CD4-positive, alpha-beta memory T cell (primary cell): ENCODE data around the gene CAMTA1. TPM values are rescaled to one million over a fixed set of nuclear protein-coding genes. Genes with fewer than 3 reads are reported as not detected.

Source experiments
- CTCF ChIA-PET: fragments of 350-600 bp; sonication (Branson Sonifier 250); formaldehyde crosslinking; loops from one replicate; lab custom pipeline; 2021; ENCODE audit warnings: inconsistent platforms; ENCODE audit not compliant: partially characterized antibody; lab: Charles Lee
- POLR2A ChIA-PET: fragments of 350-600 bp; sonication (Branson Sonifier 250); formaldehyde crosslinking; loops from one replicate; lab custom pipeline; 2021; ENCODE audit not compliant: partially characterized antibody; lab: Charles Lee
- DNase-seq, 5 donors: peaks; one replicate each; pipeline versions ENCODE4 v3.0.0 to v3.0.0-alpha.2; 2020 to 2022; ENCODE audit warnings: mixed read lengths in 1 of 5
- H3K27ac ChIP-seq: one replicate; pipeline ENCODE4 v1.7.0; 2013; ENCODE audit warnings: low read depth, low read length
- H3K27me3 ChIP-seq: 2 replicates; pipeline ENCODE4 v1.7.0; 2013; ENCODE audit warnings: mild to moderate bottlenecking, low read length, moderate library complexity; ENCODE audit not compliant: insufficient read depth
- H3K36me3 ChIP-seq: 2 replicates; pipeline ENCODE4 v1.7.0; 2013; ENCODE audit warnings: mild to moderate bottlenecking, low read length, moderate library complexity; ENCODE audit not compliant: insufficient read depth
- H3K4me1 ChIP-seq: 2 replicates; pipeline ENCODE4 v1.7.0; 2013; ENCODE audit warnings: mild to moderate bottlenecking, low read length, moderate library complexity; ENCODE audit not compliant: insufficient read depth
- H3K4me3 ChIP-seq, 2 donors: one replicate each; pipeline ENCODE4 v1.7.0; 2013; ENCODE audit warnings: low read length in 2 of 2, mild to moderate bottlenecking in 1 of 2
- H3K9me3 ChIP-seq, 2 donors: one replicate each; pipeline ENCODE4 v1.7.0; 2013; ENCODE audit warnings: low read length in 2 of 2, control low read depth in 1 of 2; ENCODE audit not compliant: control insufficient read depth in 1 of 2
- H3K27ac Mint-ChIP-seq, 7 donors: one replicate each; pipeline ENCODE4 v1.8.0; 2020 to 2021; ENCODE audit warnings: mixed read lengths in 7 of 7, mild to moderate bottlenecking in 6 of 7, inconsistent platforms in 3 of 7, moderate library complexity in 3 of 7
- H3K27me3 Mint-ChIP-seq, 2 donors: one replicate each; pipeline ENCODE4 v1.8.0; 2020 to 2021; ENCODE audit warnings: mixed read lengths in 2 of 2
- H3K36me3 Mint-ChIP-seq, 2 donors: one replicate each; pipeline ENCODE4 v1.8.0; 2020 to 2021; ENCODE audit warnings: mixed read lengths in 2 of 2, inconsistent platforms in 1 of 2, mild to moderate bottlenecking in 1 of 2
- H3K4me1 Mint-ChIP-seq, 4 donors: one replicate each; pipeline ENCODE4 v1.8.0; 2020 to 2021; ENCODE audit warnings: mixed read lengths in 4 of 4, mild to moderate bottlenecking in 1 of 4
- H3K4me3 Mint-ChIP-seq, 8 donors: one replicate each; pipeline ENCODE4 v1.8.0; 2020 to 2021; ENCODE audit warnings: mixed read lengths in 8 of 8, mild to moderate bottlenecking in 7 of 8, moderate library complexity in 6 of 8, inconsistent platforms in 3 of 8
- H3K9me3 Mint-ChIP-seq, 8 donors: one replicate each; pipeline ENCODE4 v1.8.0; 2020 to 2021; ENCODE audit warnings: mixed read lengths in 8 of 8, mild to moderate bottlenecking in 5 of 8, inconsistent platforms in 3 of 8, moderate library complexity in 1 of 8
- intact Hi-C: fragments of 100-400 bp; cut with micrococcal nuclease; formaldehyde crosslinking; loops from one replicate; pipeline ENCODE4 v1.15.1; 2023
- polyA plus RNA-seq, 2 donors: library from polyadenylated mRNA; unstranded; fragments of 300-500 nt; fragmentation: Illumina TruSeq; gene quantifications; one replicate each; pipeline ENCODE4 v1.2.3, GENCODE V29; 2021
- total RNA-seq, 2 experiments: library from RNA; stranded (reverse); gene quantifications; one replicate each; pipeline ENCODE4 v1.2.3, GENCODE V29; 2021

The CAMTA1 gene
- total and polyA plus RNA-seq, 4 experiments from 2014 or later: 39.1 to 118 (median 59.9) TPM

DNA sequence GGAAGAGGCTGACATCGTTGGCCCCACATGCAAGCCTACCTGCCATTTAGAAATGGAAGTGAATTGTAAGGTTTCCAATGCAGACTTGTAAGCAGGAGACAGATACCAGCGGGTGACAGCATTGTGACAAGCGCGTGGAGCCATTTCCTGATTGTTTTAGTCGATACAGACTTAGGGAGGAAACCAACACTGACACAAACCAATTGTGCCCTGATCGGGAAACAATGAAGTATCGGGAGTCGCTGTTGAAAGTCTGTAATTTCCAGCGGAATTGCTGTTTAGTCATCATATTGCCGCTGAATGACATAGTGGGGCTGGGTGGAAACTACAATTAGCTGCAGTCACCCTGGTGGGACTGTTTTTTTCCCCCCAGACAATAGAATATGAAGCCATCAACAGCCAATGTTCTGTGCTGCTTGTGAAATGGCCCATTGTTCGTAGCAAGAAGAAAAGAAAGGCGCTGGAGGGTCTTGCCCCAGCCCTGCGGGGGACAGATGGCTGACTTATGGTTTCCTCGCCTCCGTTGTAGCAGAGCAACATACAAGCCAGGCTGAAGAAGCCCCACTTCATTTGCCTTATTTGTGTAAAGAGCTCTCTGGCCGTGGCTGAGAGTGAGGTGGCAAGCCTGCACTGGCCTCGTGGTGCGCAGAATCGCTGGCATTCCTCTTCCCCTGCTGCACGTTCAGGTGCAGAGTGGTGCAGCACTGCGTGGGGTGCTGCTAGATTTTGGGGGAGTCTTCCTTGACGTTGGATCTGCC lies 462.7 kb downstream of the CAMTA1 start:
- no peaks in the 10 kb centered on the region for H3K4me1 ChIP-seq
- peaks cover 0 to 8% (median 2%) of the 10 kb centered on the region in 8 donors for H3K9me3 Mint-ChIP-seq
- ChIA-PET POLR2A (no interaction called here), CTCF (no interaction called here)
- no peak overlapping the region for H3K27ac Mint-ChIP-seq
- no peaks in the 10 kb centered on the region for H3K36me3 ChIP-seq
- no peaks in the 10 kb centered on the region for H3K9me3 ChIP-seq
- H3K27me3 Mint-ChIP-seq: peaks cover 18 to 20% of the 10 kb centered on the region in 2 donors
- no peak for DNase-seq
- H3K36me3 Mint-ChIP-seq: no peaks in the 10 kb centered on the region
- no peak overlapping the region for H3K27ac ChIP-seq
- no peaks in the 10 kb centered on the region for H3K27me3 ChIP-seq
- H3K4me3 Mint-ChIP-seq: no peak overlapping the region
- intact Hi-C loops: no loop called here
- H3K4me3 ChIP-seq: no peak overlapping the region
- H3K4me1 Mint-ChIP-seq: no peaks in the 10 kb centered on the region

DNA sequence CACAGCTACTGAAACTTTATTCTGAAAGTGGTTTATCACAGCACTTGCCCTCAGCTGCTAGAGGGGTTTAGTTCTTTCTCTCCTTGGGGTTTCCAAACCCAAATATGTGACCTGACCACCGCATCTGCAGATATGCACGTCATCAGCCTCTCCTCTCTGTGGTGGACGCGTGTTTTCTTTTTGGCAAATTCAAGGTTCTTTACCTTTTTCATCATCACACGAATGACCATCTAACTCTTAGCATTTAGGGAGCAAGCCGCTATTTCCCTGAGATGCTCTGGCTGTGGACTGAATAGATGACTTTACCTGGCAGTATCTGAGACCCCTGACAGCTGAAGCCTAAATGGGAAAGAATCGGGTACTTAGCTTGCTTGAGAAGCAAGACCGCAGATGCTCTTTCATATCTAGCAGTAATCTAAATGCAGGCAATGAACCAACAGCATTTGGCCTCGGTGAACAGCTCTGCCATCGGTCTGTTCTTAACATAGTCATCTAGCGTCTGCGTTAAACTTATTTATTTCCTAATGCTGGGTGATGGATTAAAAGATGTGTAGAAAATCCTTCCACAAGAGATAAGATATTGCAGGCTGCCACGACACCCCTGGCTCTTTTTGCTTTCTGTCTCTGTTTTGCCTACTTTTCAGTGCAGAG lies 463.4 kb downstream of the CAMTA1 start:
- Histone ChIP-seq H3K9me3 (no peaks in the 10 kb centered on the region), H3K27ac (no peak overlapping the region), H3K4me1 (no peaks in the 10 kb centered on the region), H3K4me3 (no peak overlapping the region), H3K27me3 (no peaks in the 10 kb centered on the region), H3K36me3 (no peaks in the 10 kb centered on the region)
- peaks cover 0 to 5% (median under 1%) of the 10 kb centered on the region in 8 donors for H3K9me3 Mint-ChIP-seq
- intact Hi-C loops: no loop called here
- ChIA-PET CTCF (no interaction called here), POLR2A (no interaction called here)
- H3K4me3 Mint-ChIP-seq: no peak overlapping the region
- H3K27ac Mint-ChIP-seq: no peak overlapping the region
- H3K27me3 Mint-ChIP-seq: peaks cover 22% of the 10 kb centered on the region in 2 donors
- no peaks in the 10 kb centered on the region for H3K36me3 Mint-ChIP-seq
- no peak for DNase-seq
- H3K4me1 Mint-ChIP-seq: no peaks in the 10 kb centered on the region

DNA sequence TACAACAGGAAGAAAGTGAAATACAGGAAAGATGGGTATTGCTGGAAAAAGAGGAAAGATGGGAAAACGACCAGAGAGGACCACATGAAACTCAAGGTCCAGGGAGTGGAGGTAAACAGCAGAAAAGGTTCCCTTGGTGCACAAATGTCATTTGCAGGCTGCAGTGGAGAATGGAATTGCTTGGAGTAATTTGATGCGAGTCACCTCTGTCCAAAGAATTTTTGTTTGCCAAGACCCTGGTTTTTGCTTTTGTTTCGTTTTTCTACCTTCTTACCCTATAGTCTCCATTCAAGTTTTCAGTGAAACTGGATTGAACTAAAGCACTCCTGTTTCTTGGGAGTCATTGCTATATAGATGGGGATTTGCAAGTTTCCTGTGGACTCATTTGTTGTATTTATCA lies 464.3 kb downstream of the CAMTA1 start:
- no peak overlapping the region for H3K27ac Mint-ChIP-seq
- H3K4me1 Mint-ChIP-seq: no peaks in the 10 kb centered on the region
- no peak for DNase-seq
- Histone ChIP-seq H3K27me3 (no peaks in the 10 kb centered on the region), H3K9me3 (no peaks in the 10 kb centered on the region), H3K4me3 (no peak overlapping the region), H3K4me1 (no peaks in the 10 kb centered on the region), H3K36me3 (no peaks in the 10 kb centered on the region), H3K27ac (no peak overlapping the region)
- no peak overlapping the region for H3K4me3 Mint-ChIP-seq
- H3K36me3 Mint-ChIP-seq: no peaks in the 10 kb centered on the region
- POLR2A ChIA-PET: no interaction called here
- peaks cover 0 to 4% (median 0%) of the 10 kb centered on the region in 8 donors for H3K9me3 Mint-ChIP-seq
- intact Hi-C loops: no loop called here
- peaks cover 23 to 25% of the 10 kb centered on the region in 2 donors for H3K27me3 Mint-ChIP-seq
- CTCF ChIA-PET: no interaction called here

DNA sequence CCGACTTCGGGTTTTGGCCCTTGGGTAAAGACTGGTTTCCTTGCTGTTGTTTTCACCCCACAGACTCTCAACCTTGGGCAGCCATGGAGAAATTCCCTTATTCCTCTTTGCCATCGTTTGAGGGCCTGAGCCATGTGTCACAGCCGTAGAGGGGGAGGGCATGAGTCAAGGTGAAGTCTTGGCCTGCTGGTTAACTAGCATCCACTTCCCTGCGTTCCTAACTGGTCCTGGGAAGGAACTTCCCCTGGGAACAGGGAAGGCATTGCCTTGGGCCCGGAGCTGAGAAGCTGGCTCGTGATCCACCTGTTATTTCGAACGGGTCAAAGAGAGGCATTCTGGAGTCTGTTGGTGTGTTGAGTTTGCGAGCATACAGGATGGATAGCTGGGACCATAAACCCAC lies 464.9 kb downstream of the CAMTA1 start:
- ChIA-PET CTCF (no interaction called here), POLR2A (no interaction called here)
- H3K36me3 ChIP-seq: no peaks in the 10 kb centered on the region
- DNase-seq: no peak
- no peaks in the 10 kb centered on the region for H3K36me3 Mint-ChIP-seq
- no peak overlapping the region for H3K27ac Mint-ChIP-seq
- H3K27ac ChIP-seq: no peak overlapping the region
- no peak overlapping the region for H3K4me3 Mint-ChIP-seq
- peaks cover 23 to 25% of the 10 kb centered on the region in 2 donors for H3K27me3 Mint-ChIP-seq
- H3K4me1 Mint-ChIP-seq: no peaks in the 10 kb centered on the region
- H3K27me3 ChIP-seq: no peaks in the 10 kb centered on the region
- H3K4me1 ChIP-seq: no peaks in the 10 kb centered on the region
- no peak overlapping the region for H3K4me3 ChIP-seq
- intact Hi-C loops: no loop called here
- H3K9me3 Mint-ChIP-seq: peaks cover 0 to 4% (median 0%) of the 10 kb centered on the region in 8 donors
- no peaks in the 10 kb centered on the region for H3K9me3 ChIP-seq

DNA sequence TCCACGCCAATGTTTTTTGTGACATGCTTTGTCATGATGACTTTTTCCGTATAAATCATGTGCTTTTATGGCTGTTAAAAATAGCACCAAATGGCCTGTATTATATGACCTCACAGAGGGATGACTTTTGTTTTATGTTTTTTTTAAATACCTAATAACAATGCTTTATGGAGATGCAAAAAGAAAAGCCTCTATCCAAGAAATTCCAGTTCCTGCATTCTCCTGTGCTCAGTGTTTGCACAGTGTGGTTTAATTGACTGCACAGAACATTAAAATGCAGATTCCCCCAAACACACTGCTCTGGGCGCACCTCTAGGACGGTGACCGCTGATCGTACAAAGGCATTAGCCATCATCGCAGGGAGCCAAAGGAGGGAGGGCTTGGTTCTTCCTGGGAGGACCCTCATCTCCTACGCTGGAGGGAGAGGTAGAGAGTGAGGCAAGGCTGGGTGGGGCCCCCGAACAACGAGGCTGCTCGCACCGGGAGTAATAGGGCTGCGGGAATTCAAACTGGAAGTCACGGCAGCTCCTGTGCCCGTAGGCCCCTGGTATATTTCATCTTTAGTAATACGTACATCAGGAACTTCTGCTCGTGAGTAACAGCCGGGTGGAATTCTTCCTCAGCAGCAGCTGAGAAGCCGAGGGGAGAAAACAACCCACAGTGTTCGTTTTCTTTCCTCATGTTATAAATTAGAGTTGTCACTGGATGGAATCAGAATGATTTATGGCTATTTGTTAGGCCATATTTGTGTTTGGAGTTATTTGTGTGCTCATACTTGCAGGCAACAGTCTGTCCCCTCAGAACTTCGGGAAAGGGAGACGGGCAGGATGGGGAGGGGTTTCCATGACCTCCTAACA lies 465.6 kb downstream of the CAMTA1 start:
- H3K9me3 ChIP-seq: no peaks in the 10 kb centered on the region
- POLR2A ChIA-PET: no interaction called here
- no peak overlapping the region for H3K27ac ChIP-seq
- H3K9me3 Mint-ChIP-seq: peaks cover 0 to 4% (median 0%) of the 10 kb centered on the region in 8 donors
- H3K27me3 Mint-ChIP-seq: peaks cover 23 to 29% of the 10 kb centered on the region in 2 donors
- H3K4me1 ChIP-seq: no peaks in the 10 kb centered on the region
- H3K4me3 ChIP-seq: no peak overlapping the region
- no peaks in the 10 kb centered on the region for H3K27me3 ChIP-seq
- no peaks in the 10 kb centered on the region for H3K4me1 Mint-ChIP-seq
- H3K4me3 Mint-ChIP-seq: no peak overlapping the region
- no peak overlapping the region for H3K27ac Mint-ChIP-seq
- H3K36me3 ChIP-seq: no peaks in the 10 kb centered on the region
- intact Hi-C loops: no loop called here
- no peak for DNase-seq
- CTCF ChIA-PET: no interaction called here
- no peaks in the 10 kb centered on the region for H3K36me3 Mint-ChIP-seq

DNA sequence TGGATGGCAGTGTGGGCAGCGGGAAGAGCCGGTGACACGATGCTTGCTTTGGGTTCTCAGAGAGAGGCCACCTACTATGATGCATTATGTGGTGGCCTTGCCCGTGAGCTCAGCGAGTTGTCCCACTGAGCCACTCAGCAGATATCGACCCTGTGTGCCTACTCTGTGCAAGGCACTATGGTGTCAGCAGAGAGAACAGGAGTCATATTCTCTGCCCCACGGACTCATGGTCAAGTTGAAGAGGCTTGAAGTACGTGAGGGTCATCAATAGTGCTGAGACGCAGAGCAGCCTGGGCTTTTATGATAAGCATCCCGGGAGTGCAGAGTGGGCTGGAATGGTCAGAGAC lies 466.2 kb downstream of the CAMTA1 start:
- ChIA-PET CTCF (no interaction called here), POLR2A (no interaction called here)
- Histone ChIP-seq H3K4me1 (no peaks in the 10 kb centered on the region), H3K4me3 (no peak overlapping the region), H3K27ac (no peak overlapping the region), H3K9me3 (no peaks in the 10 kb centered on the region), H3K27me3 (no peaks in the 10 kb centered on the region), H3K36me3 (no peaks in the 10 kb centered on the region)
- Mint-ChIP-seq H3K9me3 (peaks cover 0 to 4% (median 0%) of the 10 kb centered on the region in 8 donors), H3K27ac (no peak overlapping the region), H3K27me3 (peaks cover 23 to 29% of the 10 kb centered on the region in 2 donors), H3K36me3 (no peaks in the 10 kb centered on the region), H3K4me3 (no peak overlapping the region), H3K4me1 (no peaks in the 10 kb centered on the region)
- intact Hi-C loops: no loop called here
- no peak for DNase-seq

DNA sequence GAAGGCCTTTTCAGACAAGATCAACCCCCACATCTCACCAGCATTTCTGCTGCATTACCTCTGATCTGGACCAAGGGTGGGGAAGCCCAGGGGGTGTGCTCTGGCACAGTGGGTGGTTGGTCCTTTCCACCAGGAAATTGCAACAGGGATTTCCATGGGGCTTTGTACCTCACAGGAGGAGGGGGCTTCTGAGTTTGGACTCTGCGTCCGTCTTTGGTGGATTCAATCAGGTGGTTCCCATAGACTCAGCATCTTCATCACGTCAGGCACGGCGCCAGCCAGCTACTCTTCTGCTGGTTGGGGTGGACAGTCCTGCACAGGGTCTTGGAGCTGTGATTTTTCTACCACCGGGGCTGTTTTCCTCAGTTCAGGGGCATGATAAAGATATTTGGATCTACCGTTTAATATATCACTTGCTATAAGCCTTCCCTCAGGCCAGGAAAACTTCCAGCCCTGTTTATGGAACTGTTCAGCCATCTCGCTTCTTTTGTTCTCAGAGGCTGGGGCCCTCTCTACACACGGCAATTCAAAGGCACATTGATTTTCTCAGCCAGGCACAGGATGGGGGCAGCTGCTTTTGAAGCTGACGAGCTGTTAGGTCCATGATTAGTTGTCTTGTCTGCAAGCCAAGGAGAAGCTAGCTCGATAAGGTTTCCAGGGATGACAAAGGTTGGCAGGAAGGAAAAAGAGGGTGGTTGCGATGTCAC lies 467.3 kb downstream of the CAMTA1 start:
- Mint-ChIP-seq H3K9me3 (peaks cover 0 to 2% (median 0%) of the 10 kb centered on the region in 8 donors), H3K36me3 (no peaks in the 10 kb centered on the region), H3K27ac (no peak overlapping the region), H3K4me1 (no peaks in the 10 kb centered on the region), H3K4me3 (no peak overlapping the region), H3K27me3 (peaks cover 21 to 25% of the 10 kb centered on the region in 2 donors)
- H3K9me3 ChIP-seq: no peaks in the 10 kb centered on the region
- CTCF ChIA-PET: no interaction called here
- POLR2A ChIA-PET: no interaction called here
- no peak overlapping the region for H3K4me3 ChIP-seq
- intact Hi-C loops: no loop called here
- no peak overlapping the region for H3K27ac ChIP-seq
- H3K27me3 ChIP-seq: no peaks in the 10 kb centered on the region
- H3K4me1 ChIP-seq: no peaks in the 10 kb centered on the region
- H3K36me3 ChIP-seq: no peaks in the 10 kb centered on the region
- DNase-seq: no peak
